ENCODE data around the gene TUBB4A.

TUBB4A gene

GRCh38 chr19:6448045-6448444 is 54.1 kb downstream of the TUBB4A start:
- TF ChIP-seq, protein P1, sequence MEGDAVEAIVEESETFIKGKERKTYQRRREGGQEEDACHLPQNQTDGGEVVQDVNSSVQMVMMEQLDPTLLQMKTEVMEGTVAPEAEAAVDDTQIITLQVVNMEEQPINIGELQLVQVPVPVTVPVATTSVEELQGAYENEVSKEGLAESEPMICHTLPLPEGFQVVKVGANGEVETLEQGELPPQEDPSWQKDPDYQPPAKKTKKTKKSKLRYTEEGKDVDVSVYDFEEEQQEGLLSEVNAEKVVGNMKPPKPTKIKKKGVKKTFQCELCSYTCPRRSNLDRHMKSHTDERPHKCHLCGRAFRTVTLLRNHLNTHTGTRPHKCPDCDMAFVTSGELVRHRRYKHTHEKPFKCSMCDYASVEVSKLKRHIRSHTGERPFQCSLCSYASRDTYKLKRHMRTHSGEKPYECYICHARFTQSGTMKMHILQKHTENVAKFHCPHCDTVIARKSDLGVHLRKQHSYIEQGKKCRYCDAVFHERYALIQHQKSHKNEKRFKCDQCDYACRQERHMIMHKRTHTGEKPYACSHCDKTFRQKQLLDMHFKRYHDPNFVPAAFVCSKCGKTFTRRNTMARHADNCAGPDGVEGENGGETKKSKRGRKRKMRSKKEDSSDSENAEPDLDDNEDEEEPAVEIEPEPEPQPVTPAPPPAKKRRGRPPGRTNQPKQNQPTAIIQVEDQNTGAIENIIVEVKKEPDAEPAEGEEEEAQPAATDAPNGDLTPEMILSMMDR (IDR thresholded peaks at IDR 0.05; ENCODE audit: low read depth, low read length) = no peak
- no peak for TF ChIP-seq EZH2phosphoT487 (IDR thresholded peaks at IDR 0.05; ENCODE audit: low read depth)

DNA sequence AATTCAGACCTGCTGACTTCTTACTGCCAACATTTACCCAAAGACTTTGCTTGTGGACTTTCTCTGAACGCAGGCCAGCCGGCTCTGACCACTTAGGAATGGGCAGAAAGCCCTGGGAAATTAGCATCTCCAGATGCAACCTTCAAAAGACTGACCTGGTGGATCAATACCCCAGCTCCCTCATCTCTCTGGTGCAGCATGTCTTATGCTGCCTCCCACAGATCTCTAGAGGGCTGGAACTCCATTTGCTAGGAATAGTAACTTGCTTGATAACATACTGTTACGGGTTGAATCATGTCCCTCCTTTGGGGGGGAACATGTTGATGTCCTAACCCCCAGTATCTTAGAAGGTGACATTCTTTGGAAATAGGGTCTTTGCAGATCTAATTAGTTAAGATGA is 55.7 kb downstream of the TUBB4A start:
- no peaks in the 10 kb centered on the region for H4K20me1 ChIP-seq (ENCODE audit: insufficient read depth, low read length)
- no peaks in the 10 kb centered on the region for H3K9me3 ChIP-seq (ENCODE audit: insufficient read depth, low read length)
- H3K27ac ChIP-seq (ENCODE audit: low read length) = no peak overlapping the region
- no peak overlapping the region for H2AFZ ChIP-seq (ENCODE audit: low read depth, low read length)
- no peaks in the 10 kb centered on the region for H3K79me2 ChIP-seq (ENCODE audit: low read length)
- no peak for TF ChIP-seq EZH2phosphoT487 (IDR thresholded peaks at IDR 0.05; ENCODE audit: low read depth)
- TF ChIP-seq, protein P1 (IDR thresholded peaks at IDR 0.05; ENCODE audit: low read depth, low read length) = no peak
- peaks cover 44% of the 10 kb centered on the region for H3K36me3 ChIP-seq (replicated peaks; ENCODE audit: low read depth, low read length)
- H3K9ac ChIP-seq (ENCODE audit: low read length) = no peak overlapping the region
- H3K4me2 ChIP-seq (ENCODE audit: low read length) = no peak overlapping the region
- no peak overlapping the region for H3K4me3 ChIP-seq (ENCODE audit: low read length)
- H3K27me3 ChIP-seq (ENCODE audit: low read depth, low read length) = no peaks in the 10 kb centered on the region
- H3K4me1 ChIP-seq (ENCODE audit: low read length) = no peaks in the 10 kb centered on the region

More at GRCh38 chr19:6448045-6448444, 54.1 kb downstream of the TUBB4A start:
- Histone ChIP-seq H4K20me1 (ENCODE audit: insufficient read depth, low read length) (no peaks in the 10 kb centered on the region), H3K4me2 (ENCODE audit: low read length) (no peak overlapping the region), H3K4me3 (ENCODE audit: low read length) (no peak overlapping the region), H2AFZ (ENCODE audit: low read depth, low read length) (no peak overlapping the region), H3K27ac (ENCODE audit: low read length) (no peak overlapping the region), H3K79me2 (ENCODE audit: low read length) (no peaks in the 10 kb centered on the region), H3K9ac (ENCODE audit: low read length) (no peak overlapping the region), H3K4me1 (ENCODE audit: low read length) (no peaks in the 10 kb centered on the region), H3K36me3 (replicated peaks; ENCODE audit: low read depth, low read length) (peaks cover 51% of the 10 kb centered on the region), H3K27me3 (ENCODE audit: low read depth, low read length) (no peaks in the 10 kb centered on the region), H3K9me3 (ENCODE audit: insufficient read depth, low read length) (no peaks in the 10 kb centered on the region)
